Endodermal cell (in vitro differentiated cells): Measurements from ENCODE around the gene DUS3L. TPM values are rescaled to one million over a fixed set of nuclear protein-coding genes. Genes with fewer than 3 reads are reported as not detected.

Experiments used
- DNase-seq: peaks from one replicate; pipeline ENCODE4 v3.0.0-alpha.2; 2017
- H3K27ac ChIP-seq: 2 replicates; pipeline ENCODE4 v1.5.1; 2013; ENCODE audit warnings: mild to moderate bottlenecking, low read depth, low read length, moderate library complexity
- H3K27me3 ChIP-seq: 2 replicates; pipeline ENCODE4 v1.6.1; 2013; ENCODE audit warnings: mild to moderate bottlenecking, low read length, moderate library complexity; ENCODE audit not compliant: insufficient read depth, control insufficient read depth, poor library complexity, severe bottlenecking
- H3K36me3 ChIP-seq: 2 replicates; pipeline ENCODE4 v1.7.0; 2013; ENCODE audit warnings: mild to moderate bottlenecking, low read length, moderate library complexity; ENCODE audit not compliant: control insufficient read depth, insufficient read depth
- H3K4me1 ChIP-seq: one replicate; pipeline ENCODE4 v1.7.0; 2013; ENCODE audit warnings: low read length; ENCODE audit not compliant: control insufficient read depth, insufficient read depth
- H3K4me3 ChIP-seq: 2 replicates; pipeline ENCODE4 v1.5.1; 2013; ENCODE audit warnings: mild to moderate bottlenecking, low read length, moderate library complexity
- H3K9ac ChIP-seq: 2 replicates; pipeline ENCODE4 v1.6.1; 2013; ENCODE audit warnings: mild to moderate bottlenecking, low read length, moderate library complexity; ENCODE audit not compliant: poor library complexity, severe bottlenecking; ENCODE audit errors: extremely low read depth
- H3K9me3 ChIP-seq: 2 replicates; pipeline ENCODE4 v1.6.1; 2013; ENCODE audit warnings: mild to moderate bottlenecking, low read length, moderate library complexity; ENCODE audit not compliant: control insufficient read depth
- H3K27ac Mint-ChIP-seq: 2 replicates; pipeline ENCODE4 v1.8.0; 2020; ENCODE audit warnings: mixed read lengths
- H3K27me3 Mint-ChIP-seq: 2 replicates; pipeline ENCODE4 v1.8.0; 2021; ENCODE audit warnings: mild to moderate bottlenecking, mixed read lengths; ENCODE audit not compliant: insufficient read depth
- H3K36me3 Mint-ChIP-seq: 2 replicates; pipeline ENCODE4 v1.8.0; 2020; ENCODE audit warnings: low read depth, mixed read lengths
- H3K4me1 Mint-ChIP-seq: 2 replicates; pipeline ENCODE4 v1.8.0; 2020; ENCODE audit warnings: mixed read lengths
- H3K4me3 Mint-ChIP-seq: 2 replicates; pipeline ENCODE4 v1.8.0; 2020; ENCODE audit warnings: mild to moderate bottlenecking, moderate library complexity, mixed read lengths
- H3K9me3 Mint-ChIP-seq: 2 replicates; pipeline ENCODE4 v1.8.0; 2020; ENCODE audit warnings: mild to moderate bottlenecking, mixed read lengths
- WGBS, 2 experiments: methylation state at CpG; one replicate each; pipeline versions ENCODE4 v1.1.5 to v1.1.7; 2013; ENCODE audit warnings: missing lambda C conversion rate in 2 of 2, mixed read lengths in 1 of 2; ENCODE audit not compliant: insufficient coverage in 1 of 2, insufficient read length in 1 of 2; 5-methylcytosine and 5-hydroxymethylcytosine counted together
- total RNA-seq, 2 donors: library from RNA; stranded (reverse); fragmentation: NEBNext Ultra II Directional in 1 of 2; extraction: Animal tissue kit (Norgen Biotek cat#: 25700) in 1 of 2; gene quantifications; 2 replicates in 1 of 2; 3 replicates in 1 of 2; pipeline ENCODE4 v1.2.1, GENCODE V29; 2021
- TF ChIP-seq, protein P1 (sequence below): fragments of 200-600 bp; sonication (generic); conservative IDR thresholded peaks from 2 replicates; pipeline ENCODE4 v1.5.0; 2021; ENCODE audit warnings: antibody characterized with exemption, mild to moderate bottlenecking

Gene DUS3L
- total RNA-seq, 2 donors from 2014 or later: 19.6 to 36.8 TPM

DNA sequence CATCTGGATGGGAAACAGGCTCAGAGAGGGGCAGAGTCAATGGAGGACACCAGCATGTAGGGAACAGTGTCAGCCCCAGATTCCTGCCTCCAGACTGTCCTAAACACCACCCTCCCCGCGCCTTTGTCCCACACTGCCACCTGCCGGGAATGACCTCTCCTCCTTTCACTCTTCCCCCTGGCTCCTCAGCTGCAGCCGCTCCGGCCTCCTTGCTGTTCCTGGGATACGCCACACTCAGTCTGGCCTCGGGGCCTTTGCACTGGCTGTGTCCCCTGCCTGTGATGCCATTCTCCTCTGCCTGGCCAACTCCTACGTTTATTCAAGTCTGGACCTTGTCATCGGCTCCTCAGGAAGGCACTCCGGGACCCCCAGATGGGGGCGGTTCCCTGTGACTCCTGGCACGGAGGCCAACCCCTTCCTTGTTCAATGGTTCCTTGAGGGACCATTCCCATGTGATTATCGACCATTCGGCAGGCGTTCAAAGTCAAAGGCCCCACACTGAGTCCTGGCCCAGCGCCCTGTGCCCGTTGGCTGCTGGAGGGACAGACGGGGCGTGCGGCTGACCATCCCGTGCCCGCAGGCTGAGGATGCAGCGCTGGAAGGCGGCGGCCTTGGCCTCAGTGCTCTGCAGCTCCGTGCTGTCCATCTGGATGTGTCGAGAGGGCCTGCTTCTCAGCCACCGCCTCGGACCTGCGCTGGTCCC lies 32.8 kb upstream of the DUS3L start:
- H3K4me1 Mint-ChIP-seq: no peaks in the 10 kb centered on the region
- peaks cover 2% of the 10 kb centered on the region for H3K9me3 Mint-ChIP-seq
- H3K9ac ChIP-seq: no peak overlapping the region
- peak; percentile 87 for DNase-seq
- peaks cover 2% of the 10 kb centered on the region for H3K27me3 Mint-ChIP-seq
- no peaks in the 10 kb centered on the region for H3K9me3 ChIP-seq
- no peaks in the 10 kb centered on the region for H3K36me3 ChIP-seq
- no peak overlapping the region for H3K4me3 Mint-ChIP-seq
- H3K27me3 ChIP-seq: no peaks in the 10 kb centered on the region
- peaks cover 2% of the 10 kb centered on the region for H3K36me3 Mint-ChIP-seq
- 87% methylated on average over 25 to 30 of the region's 30 CpGs for WGBS, 2 experiments
- H3K27ac Mint-ChIP-seq: no peak overlapping the region
- no peak overlapping the region for H3K27ac ChIP-seq
- TF ChIP-seq, protein P1, sequence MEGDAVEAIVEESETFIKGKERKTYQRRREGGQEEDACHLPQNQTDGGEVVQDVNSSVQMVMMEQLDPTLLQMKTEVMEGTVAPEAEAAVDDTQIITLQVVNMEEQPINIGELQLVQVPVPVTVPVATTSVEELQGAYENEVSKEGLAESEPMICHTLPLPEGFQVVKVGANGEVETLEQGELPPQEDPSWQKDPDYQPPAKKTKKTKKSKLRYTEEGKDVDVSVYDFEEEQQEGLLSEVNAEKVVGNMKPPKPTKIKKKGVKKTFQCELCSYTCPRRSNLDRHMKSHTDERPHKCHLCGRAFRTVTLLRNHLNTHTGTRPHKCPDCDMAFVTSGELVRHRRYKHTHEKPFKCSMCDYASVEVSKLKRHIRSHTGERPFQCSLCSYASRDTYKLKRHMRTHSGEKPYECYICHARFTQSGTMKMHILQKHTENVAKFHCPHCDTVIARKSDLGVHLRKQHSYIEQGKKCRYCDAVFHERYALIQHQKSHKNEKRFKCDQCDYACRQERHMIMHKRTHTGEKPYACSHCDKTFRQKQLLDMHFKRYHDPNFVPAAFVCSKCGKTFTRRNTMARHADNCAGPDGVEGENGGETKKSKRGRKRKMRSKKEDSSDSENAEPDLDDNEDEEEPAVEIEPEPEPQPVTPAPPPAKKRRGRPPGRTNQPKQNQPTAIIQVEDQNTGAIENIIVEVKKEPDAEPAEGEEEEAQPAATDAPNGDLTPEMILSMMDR: peak; percentile 54
- no peak overlapping the region for H3K4me3 ChIP-seq
- H3K4me1 ChIP-seq: no peaks in the 10 kb centered on the region

DNA sequence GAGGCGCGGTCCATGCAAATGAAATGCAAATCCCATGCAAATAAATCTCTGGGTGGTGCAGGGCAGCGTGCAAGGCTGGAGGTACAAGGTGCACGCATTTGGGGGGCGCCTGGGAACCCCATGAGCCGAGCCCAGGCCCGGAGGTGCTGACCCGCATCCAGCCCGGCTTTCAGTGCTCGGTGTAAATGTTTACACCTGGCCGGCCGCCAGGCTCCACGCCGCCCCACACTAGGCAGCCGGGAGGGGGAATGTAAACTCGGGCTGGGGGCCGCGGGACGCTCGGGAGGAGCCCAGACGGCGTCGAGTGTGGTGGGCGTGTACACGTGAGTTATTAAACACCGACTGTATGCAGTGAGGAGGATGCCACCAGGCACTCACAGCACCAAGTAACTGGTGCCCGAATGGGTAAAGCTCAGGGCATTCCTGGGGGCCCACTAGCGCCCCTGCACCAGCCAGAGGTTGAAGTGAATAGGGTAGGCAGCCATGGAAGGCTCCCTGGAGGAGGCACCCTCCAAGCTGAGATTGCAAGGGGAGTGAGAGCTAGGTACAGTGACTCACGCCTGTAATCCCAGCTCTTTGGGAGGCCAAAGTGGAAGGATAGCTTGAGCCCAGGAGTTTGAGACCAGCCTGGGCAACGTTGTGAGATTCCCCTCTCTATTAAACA lies 31.4 kb upstream of the DUS3L start:
- no peak for DNase-seq
- Mint-ChIP-seq H3K36me3 (peaks cover 2% of the 10 kb centered on the region), H3K4me1 (no peaks in the 10 kb centered on the region), H3K27ac (no peak overlapping the region), H3K4me3 (no peak overlapping the region), H3K9me3 (peaks cover 2% of the 10 kb centered on the region), H3K27me3 (peaks cover 2% of the 10 kb centered on the region)
- H3K27me3 ChIP-seq: no peaks in the 10 kb centered on the region
- WGBS, 2 experiments: 87% methylated on average over 28 to 30 of the region's 30 CpGs
- no peaks in the 10 kb centered on the region for H3K9me3 ChIP-seq
- no peaks in the 10 kb centered on the region for H3K4me1 ChIP-seq
- H3K9ac ChIP-seq: no peak overlapping the region
- no peaks in the 10 kb centered on the region for H3K36me3 ChIP-seq
- TF ChIP-seq, protein P1: no peak
- no peak overlapping the region for H3K4me3 ChIP-seq
- no peak overlapping the region for H3K27ac ChIP-seq

DNA sequence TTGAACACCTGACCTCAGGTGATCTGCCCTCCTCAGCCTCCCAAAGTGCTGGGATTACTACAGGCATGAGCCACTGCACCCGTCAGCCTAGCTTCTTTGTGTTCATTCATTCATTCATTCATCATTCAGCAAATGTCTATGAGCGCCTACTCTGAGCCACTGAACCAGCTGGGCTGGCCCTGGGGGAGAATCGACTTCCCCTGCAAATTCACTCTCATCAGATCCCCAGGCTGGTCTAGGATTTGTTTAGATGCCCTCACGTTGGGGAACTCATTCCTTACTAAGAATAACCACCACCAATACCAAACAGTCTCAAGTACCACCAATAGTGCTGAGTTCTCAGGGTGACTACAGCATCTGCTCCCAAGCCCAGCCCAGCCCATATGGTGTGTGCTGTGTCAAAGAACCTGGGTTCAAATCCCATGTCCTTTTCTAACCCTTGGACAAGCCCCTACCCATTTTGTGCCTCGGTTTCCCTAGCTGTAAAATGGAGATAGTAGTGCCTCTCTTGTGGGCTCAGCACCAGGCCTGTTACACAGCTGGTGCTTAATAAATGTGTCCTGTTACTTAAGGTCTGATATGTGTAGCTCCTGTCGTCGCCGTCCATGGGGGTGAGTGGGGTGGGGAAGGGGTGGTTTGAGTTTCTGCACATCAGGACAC lies 30.7 kb upstream of the DUS3L start:
- Histone ChIP-seq H3K27me3 (no peaks in the 10 kb centered on the region), H3K9me3 (no peaks in the 10 kb centered on the region), H3K27ac (no peak overlapping the region), H3K9ac (no peak overlapping the region), H3K4me3 (no peak overlapping the region), H3K36me3 (no peaks in the 10 kb centered on the region), H3K4me1 (no peaks in the 10 kb centered on the region)
- H3K27ac Mint-ChIP-seq: no peak overlapping the region
- peaks cover 2% of the 10 kb centered on the region for H3K9me3 Mint-ChIP-seq
- 87% methylated on average over 8 of the region's 8 CpGs for WGBS, 2 experiments
- H3K4me3 Mint-ChIP-seq: no peak overlapping the region
- peaks cover 8% of the 10 kb centered on the region for H3K27me3 Mint-ChIP-seq
- no peaks in the 10 kb centered on the region for H3K4me1 Mint-ChIP-seq
- H3K36me3 Mint-ChIP-seq: peaks cover 2% of the 10 kb centered on the region
- DNase-seq: no peak
- TF ChIP-seq, protein P1: no peak
